HL-60/S4 treated with retinoic acid at 250 ng/mL for 4 days and 3 days (cell line): Measurements from ENCODE around the gene NYAP2.

ENCODE experiments used
- in situ Hi-C: fragments of 300-500 bp; cut with MboI; formaldehyde crosslinking; loops from 2 replicates; pipeline ENCODE4 v1.7.0; 2022; ENCODE audit warnings: low sequenced_read_pairs

Gene NYAP2

DNA sequence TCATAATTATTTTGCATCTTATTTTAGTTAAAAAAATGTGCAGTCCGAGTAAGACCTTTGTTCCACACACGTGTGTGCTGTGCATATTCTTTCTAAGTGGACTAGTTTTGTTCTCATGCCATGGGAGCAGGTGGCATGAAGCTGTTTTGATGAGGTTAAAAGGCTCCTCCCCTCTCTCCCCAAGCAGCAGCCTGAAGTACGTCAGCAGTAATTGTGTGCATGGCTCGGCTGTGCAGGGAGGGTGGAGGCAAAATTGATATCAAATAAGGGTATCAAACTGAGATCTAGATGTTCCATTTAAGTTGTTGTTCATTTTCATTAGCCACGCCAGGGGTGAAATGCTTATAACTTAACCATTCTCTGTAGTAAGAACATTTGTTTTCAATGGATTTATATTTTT lies at the start of gene NYAP2:
TSS of gene NYAP2 (plus strand) at position 207 of the 400 bp plus-strand sequence. CDS start 9,171 bp downstream, outside the sequence.
- in situ Hi-C loops = no loop called here

- in situ Hi-C loops = no loop called here
These were observed 45.9 kb upstream of the NYAP2 start for GRCh38 chr2:225353579-225354085.

DNA sequence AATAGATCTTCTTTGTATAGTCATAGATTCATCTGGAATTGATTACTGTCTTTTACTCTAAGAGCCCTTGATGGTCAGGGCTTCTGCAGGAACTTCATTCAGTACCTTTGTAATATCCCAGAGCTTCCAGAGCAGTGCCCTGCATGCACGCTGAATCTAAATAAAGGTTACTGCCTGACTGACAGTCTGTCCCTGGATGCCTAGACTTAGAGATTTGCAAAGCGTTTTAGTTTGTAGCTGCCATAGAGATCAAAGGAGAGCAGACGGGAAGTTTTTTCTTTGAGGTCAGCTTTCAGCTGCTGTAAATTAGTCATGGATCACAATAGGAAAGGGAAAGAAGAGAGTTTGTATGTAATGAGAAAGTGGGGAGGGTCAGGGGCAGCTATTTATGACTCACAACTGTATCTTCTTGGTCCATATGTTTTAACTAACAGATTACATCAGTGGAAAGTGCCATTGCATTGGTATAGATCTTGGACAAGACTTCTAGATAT lies 45.2 kb upstream of the NYAP2 start:
- in situ Hi-C loops = no loop called here

- in situ Hi-C loops = no loop called here
These were observed 43.7 kb upstream of the NYAP2 start for GRCh38 chr2:225355788-225356187.

DNA sequence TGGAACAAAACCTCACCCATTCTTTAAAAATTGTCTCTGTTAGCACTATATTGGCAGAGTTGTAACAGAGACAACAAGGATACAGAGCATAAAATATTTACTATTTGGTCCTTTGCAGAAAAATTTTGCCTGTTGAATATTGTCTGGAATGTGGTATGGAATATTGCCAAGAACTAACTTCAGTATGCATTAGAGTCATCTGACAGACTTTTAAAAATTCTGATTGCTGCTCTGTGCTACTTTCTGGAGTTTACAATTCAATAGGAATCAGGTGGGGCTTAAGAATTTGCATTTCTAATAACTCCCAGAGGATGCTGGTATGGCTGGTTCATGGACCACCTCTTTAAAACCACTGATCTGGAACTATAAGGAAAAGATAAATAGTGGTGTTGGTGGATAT lies 32.8 kb upstream of the NYAP2 start:
- in situ Hi-C loops = no loop called here

GRCh38 chr2:225367482-225367881 lies 32.0 kb upstream of the NYAP2 start:
- in situ Hi-C loops = no loop called here

DNA sequence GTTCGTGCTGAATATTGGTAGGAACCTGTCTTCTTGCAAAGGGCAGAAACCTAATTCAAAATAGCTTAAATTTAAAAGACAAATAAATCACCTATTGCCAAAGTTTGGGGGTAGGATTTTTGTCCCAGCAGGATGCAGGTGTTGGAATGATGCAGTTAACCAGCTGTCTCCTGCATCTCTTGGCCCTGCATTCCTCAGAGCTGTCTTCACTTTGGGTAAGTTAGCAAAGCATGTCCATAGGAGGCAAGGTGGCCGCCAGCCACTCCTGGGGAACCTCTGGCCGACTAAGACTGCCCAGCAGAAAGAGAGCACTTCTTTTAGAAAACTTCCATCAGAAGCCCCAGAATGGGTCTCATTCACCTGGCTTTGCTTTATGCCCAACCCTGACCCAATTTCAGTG lies 20.5 kb upstream of the NYAP2 start:
- in situ Hi-C loops = no loop called here

DNA sequence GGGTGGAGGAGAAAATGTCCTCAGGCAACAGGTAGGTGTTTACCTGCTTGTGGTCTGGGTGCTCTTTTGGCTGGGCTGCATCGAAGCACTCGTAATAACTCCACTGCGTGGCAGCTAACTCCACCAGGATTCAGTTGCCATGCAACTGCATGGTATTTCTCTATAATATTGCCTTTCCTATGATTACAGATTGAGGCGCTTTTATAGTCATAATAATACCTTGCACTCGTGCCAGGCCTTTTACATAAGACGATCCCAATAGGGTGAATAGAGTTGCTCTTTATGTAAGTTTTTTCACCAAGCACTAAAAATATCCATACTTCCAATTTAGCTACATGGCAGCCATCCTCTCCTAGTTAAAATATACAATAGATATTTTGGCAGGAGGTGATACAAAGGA lies 19.7 kb upstream of the NYAP2 start:
- in situ Hi-C loops = no loop called here

DNA sequence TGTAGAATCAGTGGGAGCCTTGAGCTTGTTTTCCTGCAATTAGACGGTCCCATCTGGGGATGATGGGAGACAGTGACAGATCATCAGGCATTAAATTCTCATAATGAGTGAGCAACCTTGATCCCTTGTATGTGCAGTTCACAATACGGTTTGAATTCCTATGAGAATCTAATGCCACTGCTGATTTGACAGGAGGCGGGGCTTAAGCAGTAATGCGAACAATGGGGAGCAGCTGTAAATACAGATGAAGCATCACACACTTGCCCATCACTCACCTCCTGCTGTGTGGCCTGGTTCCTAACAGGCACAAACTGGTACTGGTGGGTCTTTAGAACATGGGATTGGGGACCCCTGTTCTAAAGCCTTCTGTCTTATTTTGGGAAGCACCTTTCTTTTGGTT lies 17.9 kb upstream of the NYAP2 start:
- in situ Hi-C loops = no loop called here

DNA sequence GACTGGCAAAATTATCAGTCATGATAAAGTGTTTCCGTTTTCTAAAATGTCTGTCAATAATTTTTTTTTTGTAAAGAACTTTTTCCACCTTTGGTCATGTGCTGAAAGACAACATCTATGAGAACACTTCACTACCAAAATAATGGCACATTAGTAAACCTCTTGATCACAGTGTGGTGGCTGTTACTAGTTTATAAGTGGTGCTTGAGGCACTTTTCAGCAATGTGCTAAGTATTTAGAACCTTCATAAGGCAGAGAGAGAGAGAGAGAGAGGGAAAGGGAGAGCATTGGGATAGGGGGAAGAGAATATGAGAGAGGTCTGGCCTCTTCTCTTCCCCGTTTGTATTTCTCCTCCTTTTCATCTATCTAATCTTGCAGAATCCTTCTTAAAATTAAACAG lies 1.1 kb upstream of the NYAP2 start:
- in situ Hi-C loops = no loop called here

DNA sequence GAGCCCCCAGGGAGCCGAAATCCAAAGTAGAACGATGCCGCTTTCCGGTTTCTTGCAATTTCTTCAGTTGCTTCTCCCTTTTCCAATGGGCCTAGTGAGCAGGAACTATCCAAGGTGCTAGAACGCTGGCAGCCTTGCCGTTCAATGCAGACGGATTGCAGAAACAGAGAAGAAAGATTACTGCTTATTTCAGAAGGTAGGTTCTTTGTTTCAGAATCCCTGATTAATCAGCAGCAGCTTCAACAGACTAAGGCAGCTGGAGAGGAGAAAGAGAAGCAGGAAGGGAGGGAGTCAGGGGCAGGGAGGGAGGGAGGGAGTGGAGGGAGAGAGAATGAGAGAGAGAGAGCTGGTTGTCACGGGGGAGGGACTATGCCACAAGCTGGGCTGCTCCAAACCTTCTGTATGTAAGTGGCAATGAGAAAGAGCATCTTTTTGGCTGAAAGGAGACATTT lies 576 bp downstream of the NYAP2 start:
- in situ Hi-C loops = no loop called here

- in situ Hi-C loops = no loop called here
These were observed 1.3 kb downstream of the NYAP2 start for GRCh38 chr2:225400546-225401400.

DNA sequence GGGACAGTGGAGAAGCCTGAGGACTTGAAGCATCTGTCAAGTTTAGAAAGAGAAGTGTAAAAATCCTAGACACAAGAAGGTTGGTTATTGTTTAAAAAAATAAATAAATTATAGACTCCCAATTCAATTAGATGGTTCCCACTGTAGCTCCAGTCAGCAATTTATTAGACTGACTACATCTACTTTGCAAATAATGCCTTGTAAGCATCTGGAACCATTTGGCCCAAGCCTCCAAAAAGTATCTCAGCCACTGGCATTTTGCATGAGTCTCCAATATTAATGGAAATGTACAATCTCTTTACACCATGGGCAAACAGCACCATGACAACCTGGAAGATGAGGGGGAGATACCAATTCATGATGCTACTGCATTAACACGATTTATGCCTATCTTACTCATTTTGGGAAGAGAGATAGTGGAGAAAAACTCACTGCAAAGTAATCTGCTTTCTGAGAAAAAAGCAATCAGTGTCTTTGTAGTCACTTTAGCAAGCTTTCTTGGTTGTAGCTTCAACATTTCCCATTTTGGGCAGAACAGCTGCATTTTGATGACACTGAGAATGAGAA lies 2.8 kb downstream of the NYAP2 start:
- in situ Hi-C loops = no loop called here

- in situ Hi-C loops = no loop called here
These were observed 11.9 kb downstream of the NYAP2 start for GRCh38 chr2:225411452-225411851.

- in situ Hi-C loops = no loop called here
These were observed 14.3 kb downstream of the NYAP2 start for GRCh38 chr2:225413786-225414185.

DNA sequence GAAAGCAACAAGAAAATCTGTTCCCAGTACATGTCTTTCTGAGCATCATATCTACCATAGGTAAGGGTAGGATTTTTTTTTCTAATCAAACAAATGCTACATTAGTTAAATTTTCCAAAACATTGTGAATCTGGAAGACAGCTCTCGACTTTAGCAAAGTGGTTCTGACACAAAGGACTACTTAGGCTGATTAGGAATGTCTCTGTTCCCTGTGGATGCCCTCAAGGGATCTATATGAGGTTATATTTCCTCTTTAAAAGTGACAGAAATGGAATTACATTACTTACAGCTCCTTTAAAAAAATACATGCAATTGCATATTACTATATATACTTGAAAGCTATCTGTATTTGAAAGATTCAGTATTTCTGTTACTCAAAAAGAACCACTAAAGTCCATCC lies 15.4 kb downstream of the NYAP2 start:
- in situ Hi-C loops = no loop called here

GRCh38 chr2:225415341-225415740 lies 15.8 kb downstream of the NYAP2 start:
- in situ Hi-C loops = no loop called here

- in situ Hi-C loops = no loop called here
These were observed 16.3 kb downstream of the NYAP2 start for GRCh38 chr2:225415792-225416191.

GRCh38 chr2:225416616-225417367 lies 17.3 kb downstream of the NYAP2 start:
- in situ Hi-C loops = no loop called here

- in situ Hi-C loops = no loop called here
These were observed 19.5 kb downstream of the NYAP2 start for GRCh38 chr2:225419033-225419432.

DNA sequence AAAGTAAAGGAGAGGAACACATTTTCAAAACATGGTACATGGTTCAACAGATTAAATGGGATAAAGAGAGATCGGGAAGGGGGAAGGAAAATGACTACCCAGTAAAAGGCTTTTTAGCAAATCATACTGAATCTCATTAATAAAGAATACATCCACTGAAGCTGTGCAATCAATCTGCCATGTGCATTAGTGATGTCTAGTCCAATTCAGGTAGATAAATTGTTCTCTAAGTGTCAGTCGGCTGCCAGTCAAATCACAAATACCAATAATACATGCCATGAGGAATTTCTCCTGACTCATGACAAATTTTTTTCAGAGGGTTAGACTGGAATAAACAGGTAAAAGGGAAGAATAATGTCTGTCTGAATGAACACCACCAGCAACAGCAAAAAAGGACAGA lies 22.6 kb downstream of the NYAP2 start:
- in situ Hi-C loops = no loop called here
